ENCODE measurements around the gene FAM117B. TPM values are rescaled to one million over a fixed set of nuclear protein-coding genes. Genes with fewer than 3 reads are reported as not detected.

FAM117B gene
- total and polyA plus RNA-seq, 2 of the 8 experiments (the other 6 are each of a cell fraction or from before 2014, with no cell fraction given) = 3.9 to 22.6 TPM

GRCh38 chr2:202652119-202652518 lies 17.4 kb downstream of the FAM117B start (continued):
- no peak for TF ChIP-seq CHD7 (IDR thresholded peaks at IDR 0.05; ENCODE audit: insufficient replicate concordance, low read length)
- TF ChIP-seq ATF3 (IDR thresholded peaks at IDR 0.05; ENCODE audit: insufficient read depth, low read depth, low read length) = no peak
- no peak for TF ChIP-seq NANOG (IDR thresholded peaks at IDR 0.05; ENCODE audit: insufficient read depth, low read depth, low read length, poor library complexity, severe bottlenecking)

Measured in H1 (cell line).